Activated CD4-positive, alpha-beta memory T cell treated with anti-CD3 and anti-CD28 coated beads, Interleukin-2, amount 10 ng/mL, durations not matched to agents 7 days and 5 days (primary cell): ENCODE measurements around the gene RBM14. TPM values are rescaled to one million over a fixed set of nuclear protein-coding genes. Genes with fewer than 3 reads are reported as not detected.
A peak's percentile ranks its signal among the peaks of the same experiment; 100 is the strongest.
"Not testable (repeated sequence)": the region's sequence is repeated elsewhere in the genome, so short reads cannot be mapped to it uniquely, and the experiment has no call there.

Source experiments
- CTCF ChIA-PET: fragments of 350-600 bp; sonication (Branson Sonifier 250); formaldehyde crosslinking; loops from one replicate; lab custom pipeline; 2021; ENCODE audit warnings: antibody characterized with exemption, inconsistent platforms; lab: Charles Lee
- POLR2A ChIA-PET: fragments of 350-600 bp; sonication (Branson Sonifier 250); formaldehyde crosslinking; loops from one replicate; lab custom pipeline; 2021; ENCODE audit warnings: antibody characterized with exemption; lab: Charles Lee
- DNase-seq: peaks from one replicate; pipeline ENCODE4 v3.0.0-alpha.2; 2020
- H3K27ac Mint-ChIP-seq: one replicate; pipeline ENCODE4 v1.8.0; 2021; ENCODE audit warnings: mild to moderate bottlenecking, mixed read lengths
- H3K27me3 Mint-ChIP-seq: one replicate; pipeline ENCODE4 v1.8.0; 2021; ENCODE audit warnings: mixed read lengths
- H3K36me3 Mint-ChIP-seq: one replicate; pipeline ENCODE4 v1.8.0; 2021; ENCODE audit warnings: low read depth, mixed read lengths
- H3K4me1 Mint-ChIP-seq: one replicate; pipeline ENCODE4 v1.8.0; 2021; ENCODE audit warnings: mixed read lengths
- H3K4me3 Mint-ChIP-seq: one replicate; pipeline ENCODE4 v1.8.0; 2021; ENCODE audit warnings: mild to moderate bottlenecking, mixed read lengths
- H3K9me3 Mint-ChIP-seq: one replicate; pipeline ENCODE4 v1.8.0; 2021; ENCODE audit warnings: mixed read lengths
- total RNA-seq, 2 experiments: library from RNA; stranded (reverse); gene quantifications; one replicate each; pipeline ENCODE4 v1.2.3, GENCODE V29; 2021

RBM14 gene
- 100 to 1,000 TPM; 116 to 120 TPM for total RNA-seq

- H3K27ac Mint-ChIP-seq = peak within 1 kb of the TSS; percentile 98
- H3K4me3 Mint-ChIP-seq = peak within 1 kb of the TSS; percentile 97
- ChIA-PET CTCF (interaction anchor here (0.5 to 4.2 kb wide), 7 partner anchors 9 to 230 kb away, joined by 3 to 24 read pairs (median 3); partner anchors contain the start of genes CCDC87, CCS, RBM4 and RBM4B), POLR2A (interaction anchor here (0.6 to 6.0 kb wide), 34 partner anchors 10 to 732 kb away, joined by 3 to 109 read pairs (median 6); partner anchors contain the start of genes ACTN3, BBS1, CCDC87 and CCS)
- H3K4me1 Mint-ChIP-seq = peaks cover 43% of the 10 kb centered on the region
- H3K9me3 Mint-ChIP-seq = no peaks in the 10 kb centered on the region
- peak; percentile 98 for DNase-seq
- no peaks in the 10 kb centered on the region for H3K27me3 Mint-ChIP-seq
- peaks cover 50% of the 10 kb centered on the region for H3K36me3 Mint-ChIP-seq
Observed at GRCh38 chr11:66616379-66617154, at the start of gene RBM14. Gene RBM14, plus strand, starts transcription at chr11:66616630. Its CDS starts 91 bp downstream, at chr11:66616721.

- CTCF ChIA-PET = interaction anchor here (1.3 kb wide), 1 partner anchor 12 kb away, joined by 3 read pairs; no protein-coding TSS in a partner anchor
- POLR2A ChIA-PET = interaction anchor here (1.4 to 1.7 kb wide), 3 partner anchors 52 to 109 kb away, joined by 3 to 4 read pairs (median 3); no protein-coding TSS in a partner anchor
- Mint-ChIP-seq H3K4me3 (peak overlapping the region; percentile 66), H3K27ac (no peak overlapping the region), H3K9me3 (no peaks in the 10 kb centered on the region), H3K36me3 (no peaks in the 10 kb centered on the region), H3K4me1 (peaks cover 4% of the 10 kb centered on the region), H3K27me3 (peaks cover 17% of the 10 kb centered on the region)
- no peak for DNase-seq
Observed at GRCh38 chr11:66567787-66568123, 48.7 kb upstream of the RBM14 start.

GRCh38 chr11:66568124-66568916 is 48.1 kb upstream of the RBM14 start, which contains the start of gene CTSF:
Gene CTSF, minus strand, starts transcription at chr11:66568606. Its CDS starts 120 bp downstream, at chr11:66568486.
- CTCF ChIA-PET = interaction anchor here (1.1 to 1.6 kb wide), 5 partner anchors 10 to 150 kb away, joined by 3 to 8 read pairs (median 4); partner anchors contain the start of gene RBM4B
- peaks cover 17% of the 10 kb centered on the region for H3K27me3 Mint-ChIP-seq
- POLR2A ChIA-PET = interaction anchor here (1.4 to 1.7 kb wide), 6 partner anchors 13 to 109 kb away, joined by 3 to 7 read pairs (median 4); partner anchors contain the start of genes ACTN3, RBM14 and ZDHHC24

GRCh38 chr11:66569076-66569475 is 47.4 kb upstream of the RBM14 start:
- Mint-ChIP-seq H3K4me3 (no peak overlapping the region), H3K9me3 (no peaks in the 10 kb centered on the region), H3K27me3 (peaks cover 22% of the 10 kb centered on the region), H3K36me3 (no peaks in the 10 kb centered on the region), H3K4me1 (peaks cover 4% of the 10 kb centered on the region), H3K27ac (no peak overlapping the region)
- ChIA-PET POLR2A (interaction anchor here (1.5 to 1.7 kb wide), 5 partner anchors 14 to 108 kb away, joined by 3 to 7 read pairs (median 4); partner anchors contain the start of genes ACTN3, RBM14 and ZDHHC24), CTCF (interaction anchor here (1.1 to 1.6 kb wide), 4 partner anchors 9 to 151 kb away, joined by 3 to 8 read pairs (median 6); partner anchors contain the start of gene RBM4B)
- no peak for DNase-seq

More at GRCh38 chr11:66568124-66568916, 48.1 kb upstream of the RBM14 start, which contains the start of gene CTSF:
- Mint-ChIP-seq H3K27ac (no peak within 1 kb of the TSS), H3K36me3 (no peaks in the 10 kb centered on the region), H3K4me1 (peaks cover 4% of the 10 kb centered on the region), H3K4me3 (peak within 1 kb of the TSS; percentile 66), H3K9me3 (no peaks in the 10 kb centered on the region)
- peak; percentile 72 for DNase-seq

- no peak for DNase-seq
- peaks cover 4% of the 10 kb centered on the region for H3K4me1 Mint-ChIP-seq
- no peaks in the 10 kb centered on the region for H3K36me3 Mint-ChIP-seq
- no peaks in the 10 kb centered on the region for H3K9me3 Mint-ChIP-seq
- ChIA-PET CTCF (interaction anchor here (1.4 to 1.6 kb wide), 2 partner anchors 9 to 108 kb away, joined by 4 to 8 read pairs; partner anchors contain the start of gene RBM4B), POLR2A (interaction anchor here (0.7 to 1.5 kb wide), 3 partner anchors 15 to 290 kb away, joined by 3 to 5 read pairs (median 4); partner anchors contain the start of genes ACTN3 and ZDHHC24)
- H3K4me3 Mint-ChIP-seq = no peak overlapping the region
- H3K27ac Mint-ChIP-seq = no peak overlapping the region
- peaks cover 26% of the 10 kb centered on the region for H3K27me3 Mint-ChIP-seq
Observed at GRCh38 chr11:66570079-66570849, 46.2 kb upstream of the RBM14 start.

GRCh38 chr11:66570850-66571180 is 45.6 kb upstream of the RBM14 start:
- H3K4me3 Mint-ChIP-seq = no peak overlapping the region
- no peak for DNase-seq
- peaks cover 4% of the 10 kb centered on the region for H3K4me1 Mint-ChIP-seq
- no peak overlapping the region for H3K27ac Mint-ChIP-seq
- ChIA-PET POLR2A (no interaction called here), CTCF (no interaction called here)
- H3K36me3 Mint-ChIP-seq = no peaks in the 10 kb centered on the region
- H3K9me3 Mint-ChIP-seq = no peaks in the 10 kb centered on the region
- H3K27me3 Mint-ChIP-seq = peaks cover 26% of the 10 kb centered on the region

GRCh38 chr11:66579017-66579606 is 37.3 kb upstream of the RBM14 start:
- peak; percentile 71 for DNase-seq
- ChIA-PET POLR2A (interaction anchor here (0.9 to 1.2 kb wide), 2 partner anchors 38 to 98 kb away, joined by 5 to 12 read pairs; partner anchors contain the start of genes RBM14 and RBM4B), CTCF (interaction anchor here (0.7 to 4.9 kb wide), 7 partner anchors 10 to 99 kb away, joined by 3 to 90 read pairs (median 3); partner anchors contain the start of genes CCDC87, CCS and RBM4B)
- Mint-ChIP-seq H3K27ac (no peak overlapping the region), H3K9me3 (peaks cover 5% of the 10 kb centered on the region), H3K36me3 (peaks cover 2% of the 10 kb centered on the region), H3K4me1 (peaks cover 5% of the 10 kb centered on the region), H3K4me3 (no peak overlapping the region), H3K27me3 (peaks cover 12% of the 10 kb centered on the region)

- DNase-seq = no peak
- Mint-ChIP-seq H3K4me3 (no peak overlapping the region), H3K27ac (no peak overlapping the region), H3K9me3 (peaks cover 5% of the 10 kb centered on the region), H3K27me3 (peaks cover 7% of the 10 kb centered on the region), H3K4me1 (peaks cover 5% of the 10 kb centered on the region), H3K36me3 (peaks cover 2% of the 10 kb centered on the region)
- ChIA-PET CTCF (interaction anchor here (0.9 to 1.8 kb wide), 7 partner anchors 10 to 102 kb away, joined by 3 to 16 read pairs (median 5); partner anchors contain the start of genes ACTN3, CCDC87, CCS and RBM4B), POLR2A (interaction anchor here (1.6 kb wide), 1 partner anchor 97 kb away, joined by 10 read pairs; the partner anchor contains the start of gene RBM4B)
Observed at GRCh38 chr11:66580803-66581202, 35.6 kb upstream of the RBM14 start.

- Mint-ChIP-seq H3K27me3 (peaks cover 6% of the 10 kb centered on the region), H3K36me3 (peaks cover 2% of the 10 kb centered on the region), H3K4me1 (peaks cover 5% of the 10 kb centered on the region), H3K4me3 (no peak overlapping the region), H3K27ac (no peak overlapping the region), H3K9me3 (peaks cover 5% of the 10 kb centered on the region)
- ChIA-PET POLR2A (interaction anchor here (1.6 kb wide), 1 partner anchor 96 kb away, joined by 10 read pairs; the partner anchor contains the start of gene RBM4B), CTCF (interaction anchor here (0.9 to 1.8 kb wide), 7 partner anchors 9 to 101 kb away, joined by 3 to 16 read pairs (median 5); partner anchors contain the start of genes ACTN3, CCDC87, CCS and RBM4B)
- DNase-seq = no peak
Observed at GRCh38 chr11:66581261-66581660, 35.2 kb upstream of the RBM14 start.

- H3K27me3 Mint-ChIP-seq, CTCF ChIA-PET, H3K9me3 Mint-ChIP-seq, H3K4me1 Mint-ChIP-seq, POLR2A ChIA-PET, DNase-seq, H3K4me3 Mint-ChIP-seq, H3K27ac Mint-ChIP-seq, H3K36me3 Mint-ChIP-seq: not testable (repeated sequence)
Observed at GRCh38 chr11:66582565-66583147, 33.8 kb upstream of the RBM14 start.

- H3K4me3 Mint-ChIP-seq, DNase-seq, H3K4me1 Mint-ChIP-seq, H3K27ac Mint-ChIP-seq, H3K27me3 Mint-ChIP-seq, H3K9me3 Mint-ChIP-seq, POLR2A ChIA-PET, H3K36me3 Mint-ChIP-seq: not testable (repeated sequence)
- CTCF ChIA-PET = interaction anchor here (1.1 kb wide), 1 partner anchor 92 kb away, joined by 3 read pairs; the partner anchor contains the start of gene RBM4B
Observed at GRCh38 chr11:66585447-66585846, 31.0 kb upstream of the RBM14 start.
